ENCODE data around the gene ZIC3.

DNA sequence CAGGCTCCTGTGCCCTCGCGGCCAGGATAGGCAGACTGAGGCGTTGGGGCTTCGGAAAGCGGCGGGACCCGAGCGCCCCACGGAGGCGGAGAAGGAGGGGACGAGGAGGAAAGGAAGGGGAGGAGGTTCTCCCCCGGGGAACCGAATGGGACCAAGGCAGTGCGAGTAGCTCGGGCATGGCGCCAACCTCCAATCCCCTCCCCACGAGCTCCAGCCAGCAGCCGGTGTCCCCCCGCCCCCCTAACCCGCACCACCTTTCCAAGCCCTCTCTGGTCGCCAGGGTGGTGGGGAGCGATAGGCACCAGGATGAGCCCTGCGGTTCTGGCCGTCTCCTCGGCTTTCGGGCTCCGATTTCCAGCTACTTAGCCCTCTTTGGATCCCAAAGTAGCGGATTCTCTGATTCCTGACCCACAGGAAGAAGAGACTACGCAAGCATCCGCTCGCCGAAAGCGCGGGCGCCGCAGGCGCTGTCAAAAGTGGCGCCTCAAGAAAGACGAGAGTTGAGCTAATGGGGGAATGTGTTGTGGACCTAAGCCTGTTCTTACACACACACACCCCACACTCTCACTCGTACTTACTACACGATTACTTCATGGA is 15.2 kb upstream of the ZIC3 start:
- TF ChIP-seq, protein P1, sequence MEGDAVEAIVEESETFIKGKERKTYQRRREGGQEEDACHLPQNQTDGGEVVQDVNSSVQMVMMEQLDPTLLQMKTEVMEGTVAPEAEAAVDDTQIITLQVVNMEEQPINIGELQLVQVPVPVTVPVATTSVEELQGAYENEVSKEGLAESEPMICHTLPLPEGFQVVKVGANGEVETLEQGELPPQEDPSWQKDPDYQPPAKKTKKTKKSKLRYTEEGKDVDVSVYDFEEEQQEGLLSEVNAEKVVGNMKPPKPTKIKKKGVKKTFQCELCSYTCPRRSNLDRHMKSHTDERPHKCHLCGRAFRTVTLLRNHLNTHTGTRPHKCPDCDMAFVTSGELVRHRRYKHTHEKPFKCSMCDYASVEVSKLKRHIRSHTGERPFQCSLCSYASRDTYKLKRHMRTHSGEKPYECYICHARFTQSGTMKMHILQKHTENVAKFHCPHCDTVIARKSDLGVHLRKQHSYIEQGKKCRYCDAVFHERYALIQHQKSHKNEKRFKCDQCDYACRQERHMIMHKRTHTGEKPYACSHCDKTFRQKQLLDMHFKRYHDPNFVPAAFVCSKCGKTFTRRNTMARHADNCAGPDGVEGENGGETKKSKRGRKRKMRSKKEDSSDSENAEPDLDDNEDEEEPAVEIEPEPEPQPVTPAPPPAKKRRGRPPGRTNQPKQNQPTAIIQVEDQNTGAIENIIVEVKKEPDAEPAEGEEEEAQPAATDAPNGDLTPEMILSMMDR (IDR thresholded peaks at IDR 0.05) = no peak
- TF ChIP-seq POLR2A (IDR thresholded peaks at IDR 0.05) = no peak

All from vagina (tissue), 2 donors.